Stimulated activated CD8-positive, alpha-beta memory T cell treated with anti-CD3 and anti-CD28 coated beads, Interleukin-15, amount 100 ng/mL, for 1 hour (primary cell): ENCODE data around the gene LPIN2.
"Not testable (repeated sequence)": the region's sequence is repeated elsewhere in the genome, so short reads cannot be mapped to it uniquely, and the experiment has no call there.

ENCODE experiments used
- DNase-seq: peaks from one replicate; pipeline ENCODE4 v3.0.0-alpha.2; 2020; ENCODE audit warnings: low read depth

Gene LPIN2

GRCh38 chr18:3013024-3013804 lies at the start of gene LPIN2:
Gene LPIN2 (minus strand): TSS chr18:3013144. CDS start chr18:2960840, 52,304 bp downstream.
- peak; percentile 88 for DNase-seq

DNA sequence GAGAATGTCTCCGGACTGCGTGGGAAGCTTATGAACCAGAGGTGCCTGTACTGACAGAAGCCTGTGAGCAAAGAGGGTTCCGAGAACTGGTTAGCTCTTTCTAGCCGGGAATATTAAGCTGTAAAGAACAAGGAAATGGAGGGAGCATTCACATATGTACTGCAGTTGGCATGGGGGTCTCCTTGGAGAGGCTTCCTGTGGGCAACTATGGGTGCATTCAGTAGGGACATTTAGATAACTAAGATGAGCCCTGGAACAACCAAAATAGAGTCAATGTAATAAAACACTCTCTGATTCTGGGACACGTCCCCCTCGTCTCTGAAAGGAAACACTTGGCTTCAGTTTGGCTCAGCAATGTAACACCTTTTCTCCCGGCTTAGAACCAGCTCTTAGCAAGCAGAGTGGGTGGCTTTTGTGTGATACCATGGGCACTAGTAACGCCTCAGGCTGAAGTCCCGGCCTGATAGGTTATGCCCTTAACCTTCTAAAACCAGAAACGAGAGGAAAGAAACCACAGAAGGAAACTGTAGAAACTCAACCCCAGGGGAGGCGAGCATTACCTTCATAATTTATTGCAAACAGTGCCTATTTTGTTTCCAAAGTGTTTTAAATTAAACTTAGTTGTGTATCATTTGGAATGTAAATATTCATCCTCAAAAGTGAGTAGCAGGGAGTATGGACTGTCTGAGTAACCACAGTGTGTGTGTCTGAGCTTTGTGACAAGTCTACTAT lies 48.8 kb upstream of the LPIN2 start:
- no peak for DNase-seq

DNA sequence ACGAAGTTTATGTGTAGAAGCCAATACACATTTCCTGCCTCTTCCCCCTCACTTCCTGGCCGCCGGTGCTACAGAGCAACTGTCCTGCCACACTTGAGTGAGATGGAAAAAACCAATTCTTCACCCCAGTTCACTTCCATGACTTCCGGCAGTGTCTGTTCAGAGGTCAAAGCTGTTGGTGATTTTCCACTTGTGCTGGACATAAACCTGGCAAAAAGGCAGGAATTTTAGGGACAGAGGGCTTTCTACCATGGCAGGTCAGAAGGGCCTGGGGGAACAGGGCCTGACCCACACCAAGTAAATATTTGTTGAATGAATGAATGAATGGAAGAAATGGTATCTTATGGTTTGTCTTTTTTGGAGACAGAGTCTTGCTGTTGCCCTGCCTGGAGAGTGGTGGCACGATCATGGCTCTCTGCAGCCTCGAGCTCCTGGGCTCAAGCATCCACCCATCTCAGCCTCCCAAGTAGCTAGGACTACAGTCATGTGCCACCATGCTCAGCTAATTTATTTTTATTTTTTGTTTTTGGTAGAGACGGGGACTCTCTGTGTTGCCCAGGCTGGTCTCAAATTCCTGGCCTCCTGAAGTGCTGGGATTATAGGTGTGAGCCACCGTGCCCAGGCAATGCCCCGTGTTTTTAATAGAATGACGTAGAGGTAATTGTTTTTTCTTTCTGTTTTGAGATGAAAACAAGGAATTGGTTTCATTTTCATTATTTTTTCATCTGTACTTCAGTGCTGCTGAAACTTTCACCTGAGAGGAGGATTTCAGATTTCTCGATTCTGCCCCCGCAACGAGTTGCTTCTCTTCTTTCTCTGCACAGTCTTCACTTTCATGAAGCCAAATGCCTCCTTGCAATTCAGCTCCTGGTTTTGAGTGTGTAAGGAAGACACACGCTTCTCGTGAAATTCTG lies 48.0 kb upstream of the LPIN2 start:
- DNase-seq = no peak

DNA sequence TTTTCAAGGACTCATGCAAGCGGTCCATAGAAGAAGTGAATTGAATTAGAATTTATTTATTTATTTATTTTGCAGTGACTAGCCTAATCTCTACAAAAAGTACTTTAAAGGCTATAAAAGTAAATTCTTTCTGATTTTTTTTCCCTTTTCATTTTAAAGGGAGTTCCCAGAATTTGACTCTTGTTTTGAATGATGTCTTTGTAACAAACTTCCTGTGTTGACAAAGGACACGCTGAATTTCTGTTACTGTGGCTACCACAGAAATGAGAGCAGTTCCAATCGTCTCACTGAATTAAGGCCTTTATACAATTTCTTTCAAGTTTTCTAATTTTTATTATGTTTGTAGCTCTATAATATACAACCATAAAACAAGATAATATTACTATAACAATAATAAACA lies 46.3 kb upstream of the LPIN2 start:
- DNase-seq = no peak

- DNase-seq = no peak
Observed at GRCh38 chr18:3058328-3059191, 45.6 kb upstream of the LPIN2 start.

DNA sequence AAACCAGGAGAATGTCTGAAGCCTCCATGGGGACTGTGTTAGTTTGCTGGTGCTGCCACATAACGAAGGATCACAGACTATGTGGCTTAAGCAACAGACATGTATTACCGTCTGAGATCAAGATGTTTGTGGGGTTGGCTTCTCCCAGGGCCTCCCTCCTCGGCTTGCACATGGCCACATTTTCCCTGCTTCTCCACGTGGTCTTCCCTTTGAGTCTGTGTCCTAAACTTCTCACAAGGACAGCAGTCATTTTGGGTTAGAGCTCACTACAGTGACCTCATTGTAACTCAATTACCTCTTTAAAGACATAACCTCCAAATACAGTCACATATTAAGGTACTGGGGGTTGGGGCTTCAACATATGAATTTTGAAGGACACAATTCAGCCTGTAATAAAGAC lies 44.6 kb upstream of the LPIN2 start:
- DNase-seq = no peak

DNA sequence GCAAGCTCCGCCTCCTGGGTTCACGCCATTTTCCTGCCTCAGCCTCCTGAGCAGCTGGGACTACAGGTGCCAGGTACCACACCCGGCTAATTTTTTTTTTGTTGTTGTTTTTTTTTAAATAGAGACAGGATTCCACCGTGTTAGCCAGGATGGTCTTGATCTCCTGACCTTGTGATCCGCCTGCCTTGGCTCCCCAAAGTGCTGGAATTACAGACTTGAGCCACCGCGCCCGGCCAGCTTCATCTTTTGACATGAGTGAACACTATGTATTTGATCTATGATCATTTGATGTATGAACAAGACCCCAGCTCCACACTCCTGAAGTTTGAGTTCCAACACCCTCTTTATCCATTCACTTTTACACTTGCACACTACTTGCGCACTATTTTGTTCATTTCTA lies 43.4 kb upstream of the LPIN2 start:
- no peak for DNase-seq

DNA sequence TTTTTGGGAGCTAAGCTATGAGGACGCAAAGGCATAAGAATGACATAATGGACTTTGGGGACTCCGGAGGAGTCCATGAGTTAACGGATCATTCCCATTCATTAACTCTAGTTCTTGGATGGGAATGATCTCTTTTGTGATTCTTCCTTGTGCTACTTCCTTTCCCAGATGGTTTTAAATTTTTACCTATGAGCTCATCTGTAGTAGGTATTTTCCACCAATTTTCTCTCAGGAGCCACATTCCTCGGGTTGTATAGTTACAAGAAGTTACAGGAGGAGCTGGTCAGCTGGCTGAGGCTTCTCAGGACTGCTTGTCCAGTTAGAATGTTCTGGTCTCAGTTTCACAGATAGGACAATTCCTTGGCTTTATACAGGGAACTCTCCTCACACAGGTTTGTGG lies 42.9 kb upstream of the LPIN2 start:
- DNase-seq = no peak

GRCh38 chr18:3055186-3055728 lies 42.3 kb upstream of the LPIN2 start:
- DNase-seq = no peak

- DNase-seq = no peak
Observed at GRCh38 chr18:3054780-3055179, 41.8 kb upstream of the LPIN2 start.

DNA sequence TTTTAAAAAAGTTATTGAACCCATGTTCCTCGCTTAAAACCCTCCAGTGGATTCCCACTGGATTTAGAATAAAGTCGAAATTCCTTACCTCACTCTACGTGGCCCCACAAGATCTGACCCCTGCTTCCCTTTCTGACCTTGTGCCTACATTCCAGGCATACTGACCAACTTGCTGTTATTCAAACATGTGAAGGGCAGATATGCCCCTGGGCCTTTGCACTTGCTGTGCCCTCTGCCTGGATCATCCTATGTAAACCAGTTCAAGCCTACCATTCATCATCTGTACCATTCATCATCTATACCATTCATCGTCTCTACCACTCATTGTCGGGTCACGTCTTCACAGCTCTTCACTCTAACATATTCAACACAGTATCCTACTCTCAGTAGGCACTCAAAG lies 41.3 kb upstream of the LPIN2 start:
- no peak for DNase-seq

GRCh38 chr18:3053081-3053480 lies 40.1 kb upstream of the LPIN2 start:
- no peak for DNase-seq

GRCh38 chr18:3052411-3052758 lies 39.4 kb upstream of the LPIN2 start:
- DNase-seq = no peak

DNA sequence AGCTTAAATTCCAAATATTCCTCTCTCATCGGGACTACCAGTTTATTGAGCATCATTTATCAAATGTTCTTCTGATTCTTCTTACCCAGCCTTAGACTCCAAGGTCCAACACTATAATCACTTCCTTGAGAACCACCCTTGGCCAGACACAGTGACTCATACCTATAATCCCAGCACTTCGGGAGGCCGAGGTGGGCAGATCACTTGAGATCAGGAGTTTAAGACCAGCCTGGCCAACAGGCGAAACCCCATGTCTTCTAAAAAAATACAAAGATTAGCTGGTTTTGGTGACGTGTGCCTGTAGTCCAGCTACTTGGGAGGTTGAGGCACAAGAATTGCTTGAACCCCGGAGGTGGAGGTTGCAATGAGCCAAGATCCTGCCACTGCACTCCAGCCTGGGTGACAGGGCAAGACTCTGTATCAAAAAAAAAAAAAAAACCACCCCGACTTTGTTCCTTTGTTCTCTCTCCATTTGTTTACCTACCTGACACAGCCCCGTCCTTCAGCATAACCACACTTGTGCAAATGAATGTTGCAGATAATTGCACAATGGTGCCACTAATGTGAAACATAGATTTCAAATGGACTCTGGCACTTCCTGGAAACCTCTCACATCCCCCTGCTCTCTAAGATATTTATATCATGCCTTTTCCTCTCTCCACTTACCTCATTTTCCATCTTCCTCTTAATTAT lies 38.9 kb upstream of the LPIN2 start:
- no peak for DNase-seq

DNA sequence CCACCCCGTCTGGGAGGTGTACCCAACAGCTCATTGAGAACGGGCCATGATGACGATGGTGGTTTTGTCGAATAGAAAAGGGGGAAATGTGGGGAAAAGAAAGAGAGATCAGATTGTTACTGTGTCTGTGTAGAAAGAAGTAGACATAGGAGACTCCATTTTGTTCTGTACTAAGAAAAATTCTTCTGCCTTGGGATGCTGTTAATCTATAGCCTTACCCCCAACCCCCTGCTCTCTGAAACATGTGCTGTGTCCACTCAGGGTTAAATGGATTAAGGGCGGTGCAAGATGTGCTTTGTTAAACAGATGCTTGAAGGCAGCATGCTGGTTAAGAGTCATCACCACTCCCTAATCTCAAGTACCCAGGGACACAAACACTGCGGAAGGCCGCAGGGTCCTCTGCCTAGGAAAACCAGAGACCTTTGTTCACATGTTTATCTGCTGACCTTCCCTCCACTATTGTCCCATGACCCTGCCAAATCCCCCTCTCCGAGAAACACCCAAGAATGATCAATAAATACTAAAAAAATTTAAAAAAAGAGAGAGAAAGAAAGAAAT lies 37.0 kb upstream of the LPIN2 start:
- not testable (repeated sequence) for DNase-seq

DNA sequence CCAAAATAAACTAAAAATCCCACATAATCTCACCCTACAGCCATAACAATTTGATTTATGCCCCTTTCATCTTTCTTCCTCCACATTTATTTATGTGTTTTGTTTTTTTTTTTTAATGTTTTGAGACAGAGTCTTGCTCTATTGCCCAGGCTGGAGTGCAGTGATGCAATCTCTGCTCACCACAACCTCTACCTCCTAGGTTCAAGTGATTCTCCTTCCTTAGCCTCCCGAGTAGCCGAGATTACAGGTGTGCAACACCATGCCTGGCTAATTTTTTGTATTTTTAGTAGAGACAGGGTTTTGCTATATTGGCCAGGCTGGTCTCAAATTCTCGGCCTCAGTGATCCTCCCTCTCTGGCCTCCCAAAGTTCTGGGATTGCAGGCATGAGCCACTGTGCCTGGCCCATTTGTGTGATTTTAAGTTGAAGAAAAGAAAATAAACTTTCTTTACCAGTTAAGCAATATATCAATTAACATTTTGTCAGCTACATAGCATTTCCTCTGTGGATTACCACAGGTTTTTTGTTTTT lies 35.9 kb upstream of the LPIN2 start:
- no peak for DNase-seq

DNA sequence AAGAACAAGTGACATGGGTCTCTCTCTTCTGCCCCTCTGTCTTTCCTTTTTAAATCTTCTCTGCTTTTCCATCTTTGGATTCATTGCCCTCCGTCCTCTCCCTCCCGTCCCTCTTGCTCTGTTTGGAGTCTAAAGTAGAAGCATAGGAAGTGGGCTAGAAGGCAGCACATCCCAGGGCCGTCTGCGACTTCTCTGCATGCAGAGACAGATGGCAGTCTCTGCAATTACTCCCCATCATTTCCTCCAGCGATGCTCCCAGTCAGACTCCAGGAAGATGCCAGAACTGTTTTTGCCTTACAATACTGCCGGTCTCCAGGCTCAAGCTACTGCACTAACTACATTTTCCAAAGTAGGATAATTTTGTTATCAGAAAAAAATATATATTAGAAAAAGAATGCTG lies 35.2 kb upstream of the LPIN2 start:
- DNase-seq = no peak

GRCh38 chr18:3046216-3046808 lies 33.4 kb upstream of the LPIN2 start:
- DNase-seq = no peak

DNA sequence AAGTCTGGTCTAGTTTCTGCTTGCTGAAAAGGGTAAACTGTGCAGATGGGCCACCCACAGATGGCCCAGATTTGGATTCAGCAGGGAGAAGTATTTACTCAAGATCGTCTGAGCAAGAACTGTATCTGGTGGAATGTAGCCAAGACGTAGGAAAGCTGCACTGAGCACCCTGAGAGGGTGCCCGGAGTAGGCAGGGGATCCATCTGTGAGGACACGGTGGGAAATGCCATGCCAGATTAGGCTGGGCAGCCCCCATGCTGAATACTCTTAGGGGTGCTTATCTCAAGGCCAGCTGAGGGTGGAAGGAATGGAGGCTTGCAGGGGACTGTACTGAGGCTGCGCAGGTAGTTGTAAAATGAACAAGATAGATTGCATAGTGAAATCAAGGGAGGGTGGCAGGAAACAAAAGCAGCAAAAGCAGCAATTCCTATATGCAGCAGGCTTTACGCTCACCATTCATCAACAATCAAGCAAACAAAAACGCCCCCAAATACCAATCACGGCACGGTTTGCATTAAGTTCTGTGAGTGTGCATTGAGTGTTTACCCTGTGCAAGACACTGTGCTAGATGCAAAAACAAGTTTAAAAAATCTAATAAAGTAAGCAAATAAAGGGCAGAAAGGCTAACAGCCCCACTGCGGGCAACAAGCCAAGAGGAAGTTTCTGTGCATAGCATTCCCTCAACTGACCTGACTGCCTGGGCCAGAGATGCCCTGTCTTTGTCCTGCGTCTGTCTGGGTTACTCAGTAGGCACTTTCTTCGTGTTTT lies 32.2 kb upstream of the LPIN2 start:
- DNase-seq = no peak
